K562 (cell line): ENCODE results near the gene ATP2A3. TPM values are rescaled to one million over a fixed set of nuclear protein-coding genes. Genes with fewer than 3 reads are reported as not detected.
A peak's percentile ranks its signal among the peaks of the same experiment; 100 is the strongest.

Source experiments
- ATAC-seq: fragments of 200-7000 bp; cut with Tn5 transposase; 3 replicates; pipeline ENCODE4 v1.9.1; 2020; ENCODE audit warnings: moderate library complexity
- BruUV-seq: library from RNA; stranded (reverse); fragments of 400-500 nt; replicated peaks from 2 replicates; lab custom pipeline; 2021; lab: Mats Ljungman, UMichigan
- CTCF ChIA-PET: fragments of 300-600 bp; formaldehyde crosslinking; extraction: SDS; loops from one replicate; lab custom pipeline; 2021; ENCODE audit warnings: low intra/inter-chr PET ratio; lab: Yijun Ruan, JAX
- POLR2A ChIA-PET: fragments of 300-600, 350-650 bp; sonication (Branson Sonifier 250); formaldehyde crosslinking; extraction: SDS; loops from one replicate; lab custom pipeline; 2021; ENCODE audit warnings: antibody characterized with exemption, inconsistent platforms; lab: Yijun Ruan, JAX
- DNase-seq, 4 experiments: peaks; one replicate each; pipeline versions ENCODE4 v3.0.0 to v3.0.0-alpha.2; 2011 to 2018; ENCODE audit warnings: low spot score in 3 of 4, mixed read lengths in 3 of 4; ENCODE audit errors: extremely low read depth in 1 of 4
- FAIRE-seq: peaks from 2 replicates; lab custom pipeline; 2011; peaks lifted over from hg19 to GRCh38; lab: Jason Lieb, UNC
- H2AFZ ChIP-seq: 2 replicates; pipeline ENCODE4 v1.6.0; 2011; ENCODE audit warnings: low read depth, low read length, control low read depth, inconsistent platforms
- H3K27ac ChIP-seq: fragments of 200-600 bp; 3 replicates; pipeline ENCODE4 v1.8.0; 2011; ENCODE audit warnings: low read depth, mild to moderate bottlenecking, control low read depth, inconsistent platforms, low read length, moderate library complexity, mixed read lengths; ENCODE audit errors: extremely low read depth
- H3K27me3 ChIP-seq, 2 experiments: fragments of 300-600 bp in 1 of 2; 2 replicates in 1 of 2; 3 replicates in 1 of 2; pipeline versions ENCODE4 v1.6.0 to v1.8.0; 2011; ENCODE audit warnings: inconsistent platforms in 2 of 2, low read length in 2 of 2, mild to moderate bottlenecking in 1 of 2, mixed read lengths in 1 of 2, moderate library complexity in 1 of 2; ENCODE audit not compliant: control insufficient read depth in 2 of 2, insufficient read depth in 2 of 2
- H3K36me3 ChIP-seq: fragments of 300-600 bp; 3 replicates; pipeline ENCODE4 v1.8.0; 2011; ENCODE audit warnings: mild to moderate bottlenecking, low read length, inconsistent platforms; ENCODE audit not compliant: control insufficient read depth, insufficient read depth
- H3K4me1 ChIP-seq, 2 experiments: fragments of 200-600 bp in 1 of 2; replicated peaks in 1 of 2; 2 replicates in 1 of 2; 3 replicates in 1 of 2; pipeline versions ENCODE4 v1.5.1 to v1.8.0; 2011; ENCODE audit warnings: inconsistent platforms in 2 of 2, low read length in 2 of 2, mild to moderate bottlenecking in 1 of 2, mixed read lengths in 1 of 2, moderate library complexity in 1 of 2; ENCODE audit not compliant: control insufficient read depth in 2 of 2, insufficient read depth in 2 of 2
- H3K4me2 ChIP-seq: 2 replicates; pipeline ENCODE4 v1.6.1; 2011; ENCODE audit warnings: low read length, control low read depth, inconsistent platforms, mixed read lengths; ENCODE audit not compliant: insufficient read depth
- H3K4me3 ChIP-seq: fragments of 200-600 bp; sonication (generic), shearing (Covaris generic); 2 replicates; pipeline ENCODE4 v1.5.1; 2016; ENCODE audit warnings: control low read depth, inconsistent platforms
- H3K79me2 ChIP-seq: fragments of 200-600 bp; 3 replicates; pipeline ENCODE4 v1.8.0; 2011; ENCODE audit warnings: low read length, inconsistent platforms; ENCODE audit not compliant: control insufficient read depth, insufficient read depth
- H3K9ac ChIP-seq, 2 experiments: 2 replicates each; pipeline versions ENCODE4 v1.6.0 to v1.6.1; 2011; ENCODE audit warnings: low read depth in 2 of 2, low read length in 2 of 2, control low read depth in 1 of 2, inconsistent platforms in 1 of 2, mild to moderate bottlenecking in 1 of 2, mixed read lengths in 1 of 2; ENCODE audit not compliant: insufficient read depth in 1 of 2
- H3K9me1 ChIP-seq: one replicate; pipeline ENCODE4 v1.6.0; 2011; ENCODE audit warnings: inconsistent platforms, mild to moderate bottlenecking, low read length, moderate library complexity; ENCODE audit not compliant: control insufficient read depth, insufficient read depth
- H3K9me3 ChIP-seq: replicated peaks from 2 replicates; pipeline ENCODE4 v1.5.1; 2011; ENCODE audit warnings: low read depth, low read length, inconsistent platforms; ENCODE audit not compliant: control insufficient read depth, insufficient read depth
- H4K20me1 ChIP-seq: replicated peaks from 2 replicates; pipeline ENCODE4 v1.6.1; 2011; ENCODE audit warnings: low read length, inconsistent platforms, mixed read lengths; ENCODE audit not compliant: control insufficient read depth, insufficient read depth
- CBX2 ChIP-seq: fragments of 200-600 bp; sonication (generic); IDR thresholded peaks from one replicate; pipeline ENCODE4 v1.6.1; 2012; ENCODE audit warnings: mild to moderate bottlenecking, low read length, inconsistent platforms; ENCODE audit not compliant: insufficient read depth, poor library complexity, severe bottlenecking
- CTCF ChIP-seq, 3 experiments: IDR thresholded peaks in 2 of 3; conservative IDR thresholded peaks in 1 of 3; 2 replicates each; pipeline ENCODE4 v1.5.1; 2011 to 2012; ENCODE audit warnings: low read length in 3 of 3, mild to moderate bottlenecking in 3 of 3, control low read depth in 2 of 3, improper control_type of control experiment in 1 of 3, inconsistent platforms in 1 of 3, low read depth in 1 of 3, mixed read lengths in 1 of 3, moderate library complexity in 1 of 3; ENCODE audit not compliant: insufficient read depth in 2 of 3
- DLX4 ChIP-seq: fragments of 250-450 bp; sonication (Bioruptor Pico); IDR thresholded peaks from 2 replicates; pipeline ENCODE4 v1.6.1; 2021; ENCODE audit warnings: mild to moderate bottlenecking
- NFRKB ChIP-seq: fragments of 450-650 bp; IDR thresholded peaks from 2 replicates; pipeline ENCODE4 v1.6.1; 2016; ENCODE audit warnings: low read depth
- SNIP1 ChIP-seq: fragments of 450-650 bp; IDR thresholded peaks from 2 replicates; pipeline ENCODE4 v1.7.1; 2017; ENCODE audit warnings: low read depth, mild to moderate bottlenecking
- VEZF1 ChIP-seq: fragments of 200-800 bp; sonication (Bioruptor generic); IDR thresholded peaks from 2 replicates; pipeline ENCODE4 v1.6.1; 2017; ENCODE audit warnings: missing genetic modification characterization, missing compliant biosample characterization
- WGBS: fragments of 100-300 bp; shearing (Covaris generic); methylation state at CpG from one replicate; pipeline ENCODE4 v1.1.6; 2016; ENCODE audit warnings: low coverage, mixed read lengths; ENCODE audit not compliant: insufficient coverage; ENCODE audit errors: missing lambda C conversion rate; 5-methylcytosine and 5-hydroxymethylcytosine counted together
- in situ Hi-C: fragments of 300-500 bp; cut with MboI; formaldehyde crosslinking; loops from 4 replicates; pipeline ENCODE4 v1.15.0; 2018; ENCODE audit warnings: inconsistent platforms, mixed read lengths
- intact Hi-C: fragments of 100-400 bp; cut with micrococcal nuclease; formaldehyde crosslinking; loops from 2 replicates; pipeline ENCODE4 v1.14.2; 2022
- polyA plus RNA-seq, 8 experiments: library from polyadenylated mRNA; depleted of rRNA in 4 of 8; stranded (reverse) in 5 of 8; unstranded in 3 of 8; fragments of >200 nt; fragmentation: Nextera tagmentation in 2 of 8; fragmentation: Illumina TruSeq in 1 of 8; extraction: Ambion mirVana in 2 of 8; extraction: Trizol in 1 of 8; gene quantifications; 2 replicates each; pipeline versions ENCODE4 v1.2.1 to v1.2.3, GENCODE V29; 2011 to 2014; ENCODE audit warnings: inconsistent platforms in 1 of 8, missing spikeins in 1 of 8
- total RNA-seq, 7 experiments: library from RNA; depleted of rRNA in 6 of 7; stranded (reverse); fragments of >200 nt in 6 of 7; fragmentation: Illumina TruSeq in 2 of 7; extraction: Trizol in 2 of 7; gene quantifications; 2 replicates each; pipeline versions ENCODE4 v1.2.1 to v1.2.3, GENCODE V29; 2011 to 2021; ENCODE audit warnings: low replicate concordance in 1 of 7

Gene ATP2A3
- total and polyA plus RNA-seq, 9 of the 15 experiments (the other 6 are each of a cell fraction or from before 2014, with no cell fraction given): 0.65 to 103 (median 31.3) TPM

GRCh38 chr17:4007346-4008081, 43.3 kb upstream of the ATP2A3 start:
- Histone ChIP-seq H4K20me1 (no peaks in the 10 kb centered on the region), H3K4me1 (peaks cover 38 to 54% of the 10 kb centered on the region in 2 experiments), H2AFZ (peak overlapping the region; percentile 63; the same call in 1 of the 2 replicates), H3K36me3 (peaks cover 44% of the 10 kb centered on the region; the same call in 2 of the 3 replicates), H3K9me1 (peaks cover 4% of the 10 kb centered on the region), H3K4me2 (peak overlapping the region; percentile 51), H3K27ac (peak overlapping the region; percentile 75), H3K9ac (peak overlapping the region; percentile 42 to 80; a peak in 3 of 4 replicates), H3K4me3 (no peak overlapping the region), H3K79me2 (no peaks in the 10 kb centered on the region), H3K9me3 (no peaks in the 10 kb centered on the region), H3K27me3 (no peaks in the 10 kb centered on the region)
- ATAC-seq: peak; percentile 43
- TF ChIP-seq VEZF1 (CRISPR knock-in tag): peak; percentile 8; the same call in 1 of the 2 replicates
- TF ChIP-seq DLX4 (CRISPR knock-in tag): no peak
- 0 out of 2 replicates have a peak, but pooled peaks have one; percentile 1 for TF ChIP-seq NFRKB
- TF ChIP-seq CBX2: no peak
- no peak for TF ChIP-seq SNIP1
- TF ChIP-seq CTCF (IDR thresholded peaks at IDR 0.05 in 2 of 3, conservative IDR thresholded peaks at IDR 0.05 in 1 of 3; ENCODE audit: insufficient read depth in 2 of 3, low read depth in 1 of 3, low read length in 3 of 3): peak in 1 of 3 experiments; percentile 17; a peak in 1 of 6 replicates
- no peak for FAIRE-seq
- intact Hi-C loops (loop anchor here (2.0 to 10.0 kb wide), 2 partner anchors 73 to 163 kb away; partner anchors contain the start of gene NCBP3), in situ Hi-C loops (loop anchor here (10.0 kb wide), 1 partner anchor 93 kb away; the partner anchor contains the start of gene P2RX1)
- CTCF ChIA-PET: interaction anchor here (0.6 kb wide), 1 partner anchor 115 kb away, joined by 3 read pairs; the partner anchor contains the start of gene CAMKK1
- no TSS peak for BruUV-seq
- 66% methylated on average over 19 of the region's 27 CpGs for WGBS
- POLR2A ChIA-PET: interaction anchor here (0.7 to 2.9 kb wide), 2 partner anchors 9 to 90 kb away, joined by 6 to 11 read pairs; no protein-coding TSS in a partner anchor
- DNase-seq: peak; percentile 43 to 57 (median 46)
